Astrocyte of the spinal cord (primary cell): ENCODE results near the gene ANKRD62.
A peak's percentile ranks its signal among the peaks of the same experiment; 100 is the strongest.
"Not testable (repeated sequence)": the region's sequence is repeated elsewhere in the genome, so short reads cannot be mapped to it uniquely, and the experiment has no call there.

ENCODE experiments used
- DNase-seq: peaks from one replicate; pipeline ENCODE4 v3.0.0; 2011; ENCODE audit warnings: low read depth, low spot score
- H3K4me3 ChIP-seq: 2 replicates; pipeline ENCODE4 v1.5.1; 2011; ENCODE audit warnings: low read depth, mild to moderate bottlenecking, low read length, moderate library complexity
- CTCF ChIP-seq: IDR thresholded peaks from 2 replicates; pipeline ENCODE4 v1.5.1; 2012; ENCODE audit warnings: low read depth, mild to moderate bottlenecking, low read length, inconsistent platforms
- in situ Hi-C: cut with HindIII; loops from 2 replicates; pipeline ENCODE4 v1.10.0; 2017; ENCODE audit warnings: low sequenced_read_pairs

Gene ANKRD62

GRCh38 chr18:12109836-12110235 lies 16.2 kb downstream of the ANKRD62 start:
- in situ Hi-C loops = no loop called here
- H3K4me3 ChIP-seq = no peak overlapping the region
- TF ChIP-seq CTCF = no peak
- DNase-seq = no peak

- no peak for DNase-seq
- TF ChIP-seq CTCF = no peak
- in situ Hi-C loops = no loop called here
- no peak overlapping the region for H3K4me3 ChIP-seq
These were observed 20.5 kb downstream of the ANKRD62 start for GRCh38 chr18:12113999-12114646.

GRCh38 chr18:12119358-12119757 lies 25.7 kb downstream of the ANKRD62 start:
- no peak for TF ChIP-seq CTCF
- no peak for DNase-seq
- in situ Hi-C loops = no loop called here

GRCh38 chr18:12121175-12122042 lies 27.8 kb downstream of the ANKRD62 start:
- peak; percentile 38 for TF ChIP-seq CTCF
- no peak overlapping the region for H3K4me3 ChIP-seq
- in situ Hi-C loops = no loop called here
- DNase-seq = no peak

More at GRCh38 chr18:12119358-12119757, 25.7 kb downstream of the ANKRD62 start:
- H3K4me3 ChIP-seq = no peak overlapping the region

- DNase-seq, H3K4me3 ChIP-seq, in situ Hi-C loops: not testable (repeated sequence)
These were observed 28.4 kb downstream of the ANKRD62 start for GRCh38 chr18:12122043-12122389.

- H3K4me3 ChIP-seq, DNase-seq, in situ Hi-C loops: not testable (repeated sequence)
These were observed 34.0 kb downstream of the ANKRD62 start for GRCh38 chr18:12127647-12128046.

- DNase-seq, in situ Hi-C loops, H3K4me3 ChIP-seq: not testable (repeated sequence)
These were observed 45.2 kb downstream of the ANKRD62 start for GRCh38 chr18:12138831-12139230.

GRCh38 chr18:12140866-12141265 lies 47.2 kb downstream of the ANKRD62 start:
- DNase-seq, in situ Hi-C loops, H3K4me3 ChIP-seq: not testable (repeated sequence)

- DNase-seq, in situ Hi-C loops, H3K4me3 ChIP-seq: not testable (repeated sequence)
These were observed 48.1 kb downstream of the ANKRD62 start for GRCh38 chr18:12141778-12142177.

- in situ Hi-C loops, DNase-seq, H3K4me3 ChIP-seq: not testable (repeated sequence)
These were observed 55.8 kb downstream of the ANKRD62 start for GRCh38 chr18:12149431-12149830.
